K562 (cell line): ENCODE results near the gene NEDD4L. TPM values are rescaled to one million over a fixed set of nuclear protein-coding genes. Genes with fewer than 3 reads are reported as not detected.

Source experiments
- ATAC-seq: fragments of 200-7000 bp; cut with Tn5 transposase; 3 replicates; pipeline ENCODE4 v1.9.1; 2020; ENCODE audit warnings: moderate library complexity
- BruUV-seq: library from RNA; stranded (reverse); fragments of 400-500 nt; replicated peaks from 2 replicates; lab custom pipeline; 2021; lab: Mats Ljungman, UMichigan
- CTCF ChIA-PET: fragments of 300-600 bp; formaldehyde crosslinking; extraction: SDS; loops from one replicate; lab custom pipeline; 2021; ENCODE audit warnings: low intra/inter-chr PET ratio; lab: Yijun Ruan, JAX
- POLR2A ChIA-PET: fragments of 300-600, 350-650 bp; sonication (Branson Sonifier 250); formaldehyde crosslinking; extraction: SDS; loops from one replicate; lab custom pipeline; 2021; ENCODE audit warnings: antibody characterized with exemption, inconsistent platforms; lab: Yijun Ruan, JAX
- DNase-seq, 4 experiments: peaks; one replicate each; pipeline versions ENCODE4 v3.0.0 to v3.0.0-alpha.2; 2011 to 2018; ENCODE audit warnings: low spot score in 3 of 4, mixed read lengths in 3 of 4; ENCODE audit errors: extremely low read depth in 1 of 4
- FAIRE-seq: peaks from 2 replicates; lab custom pipeline; 2011; peaks lifted over from hg19 to GRCh38; lab: Jason Lieb, UNC
- H2AFZ ChIP-seq: 2 replicates; pipeline ENCODE4 v1.6.0; 2011; ENCODE audit warnings: low read depth, low read length, control low read depth, inconsistent platforms
- H3K27ac ChIP-seq: fragments of 200-600 bp; 3 replicates; pipeline ENCODE4 v1.8.0; 2011; ENCODE audit warnings: low read depth, mild to moderate bottlenecking, control low read depth, inconsistent platforms, low read length, moderate library complexity, mixed read lengths; ENCODE audit errors: extremely low read depth
- H3K27me3 ChIP-seq, 2 experiments: fragments of 300-600 bp in 1 of 2; 2 replicates in 1 of 2; 3 replicates in 1 of 2; pipeline versions ENCODE4 v1.6.0 to v1.8.0; 2011; ENCODE audit warnings: inconsistent platforms in 2 of 2, low read length in 2 of 2, mild to moderate bottlenecking in 1 of 2, mixed read lengths in 1 of 2, moderate library complexity in 1 of 2; ENCODE audit not compliant: control insufficient read depth in 2 of 2, insufficient read depth in 2 of 2
- H3K36me3 ChIP-seq: fragments of 300-600 bp; 3 replicates; pipeline ENCODE4 v1.8.0; 2011; ENCODE audit warnings: mild to moderate bottlenecking, low read length, inconsistent platforms; ENCODE audit not compliant: control insufficient read depth, insufficient read depth
- H3K4me1 ChIP-seq, 2 experiments: fragments of 200-600 bp in 1 of 2; replicated peaks in 1 of 2; 2 replicates in 1 of 2; 3 replicates in 1 of 2; pipeline versions ENCODE4 v1.5.1 to v1.8.0; 2011; ENCODE audit warnings: inconsistent platforms in 2 of 2, low read length in 2 of 2, mild to moderate bottlenecking in 1 of 2, mixed read lengths in 1 of 2, moderate library complexity in 1 of 2; ENCODE audit not compliant: control insufficient read depth in 2 of 2, insufficient read depth in 2 of 2
- H3K4me2 ChIP-seq: 2 replicates; pipeline ENCODE4 v1.6.1; 2011; ENCODE audit warnings: low read length, control low read depth, inconsistent platforms, mixed read lengths; ENCODE audit not compliant: insufficient read depth
- H3K4me3 ChIP-seq: fragments of 200-600 bp; sonication (generic), shearing (Covaris generic); 2 replicates; pipeline ENCODE4 v1.5.1; 2016; ENCODE audit warnings: control low read depth, inconsistent platforms
- H3K79me2 ChIP-seq: fragments of 200-600 bp; 3 replicates; pipeline ENCODE4 v1.8.0; 2011; ENCODE audit warnings: low read length, inconsistent platforms; ENCODE audit not compliant: control insufficient read depth, insufficient read depth
- H3K9ac ChIP-seq, 2 experiments: 2 replicates each; pipeline versions ENCODE4 v1.6.0 to v1.6.1; 2011; ENCODE audit warnings: low read depth in 2 of 2, low read length in 2 of 2, control low read depth in 1 of 2, inconsistent platforms in 1 of 2, mild to moderate bottlenecking in 1 of 2, mixed read lengths in 1 of 2; ENCODE audit not compliant: insufficient read depth in 1 of 2
- H3K9me1 ChIP-seq: one replicate; pipeline ENCODE4 v1.6.0; 2011; ENCODE audit warnings: inconsistent platforms, mild to moderate bottlenecking, low read length, moderate library complexity; ENCODE audit not compliant: control insufficient read depth, insufficient read depth
- H3K9me3 ChIP-seq: replicated peaks from 2 replicates; pipeline ENCODE4 v1.5.1; 2011; ENCODE audit warnings: low read depth, low read length, inconsistent platforms; ENCODE audit not compliant: control insufficient read depth, insufficient read depth
- H4K20me1 ChIP-seq: replicated peaks from 2 replicates; pipeline ENCODE4 v1.6.1; 2011; ENCODE audit warnings: low read length, inconsistent platforms, mixed read lengths; ENCODE audit not compliant: control insufficient read depth, insufficient read depth
- BDP1 ChIP-seq: IDR thresholded peaks from 3 replicates; pipeline ENCODE4 v1.6.1; 2011; ENCODE audit not compliant: insufficient read length, insufficient read depth
- CBX1 ChIP-seq: sonication (generic); IDR thresholded peaks from 2 replicates; pipeline ENCODE4 v1.6.1; 2016; ENCODE audit warnings: antibody characterized with exemption, low read depth, mild to moderate bottlenecking
- CEBPB ChIP-seq: fragments of 450-650 bp; IDR thresholded peaks from 2 replicates; pipeline ENCODE4 v1.6.1; 2016; ENCODE audit warnings: missing genetic modification characterization, missing compliant biosample characterization
- FOXK2 ChIP-seq, 2 experiments: fragments of 450-650 bp; IDR thresholded peaks in 1 of 2; conservative IDR thresholded peaks in 1 of 2; 2 replicates each; pipeline ENCODE4 v1.6.1; 2016; ENCODE audit warnings: low read depth in 2 of 2, mild to moderate bottlenecking in 1 of 2
- GATA2 ChIP-seq: sonication (generic); formaldehyde crosslinking; IDR thresholded peaks from 2 replicates; pipeline ENCODE4 v1.4.0; 2020; ENCODE audit warnings: mild to moderate bottlenecking, missing genetic modification reagents
- ILF3 ChIP-seq: fragments of 450-650 bp; IDR thresholded peaks from 2 replicates; pipeline ENCODE4 v1.6.1; 2018; ENCODE audit warnings: antibody characterized with exemption, mild to moderate bottlenecking, moderate library complexity, borderline replicate concordance
- MLX ChIP-seq, 2 experiments: fragments of 450-650 bp in 1 of 2; sonication (generic) in 1 of 2; formaldehyde crosslinking; conservative IDR thresholded peaks; 2 replicates each; pipeline versions ENCODE4 v1.4.0 to v1.8.1; 2020 to 2022; ENCODE audit warnings: mild to moderate bottlenecking in 1 of 2, missing genetic modification reagents in 1 of 2
- MNT ChIP-seq, 2 experiments: fragments of 450-650 bp; conservative IDR thresholded peaks; 2 replicates each; pipeline ENCODE4 v1.6.1; 2017; ENCODE audit warnings: mild to moderate bottlenecking in 2 of 2, moderate library complexity in 2 of 2
- NCOA2 ChIP-seq, 2 experiments: fragments of 450-650 bp; IDR thresholded peaks; 2 replicates each; pipeline ENCODE4 v1.6.1; 2018; ENCODE audit warnings: mild to moderate bottlenecking in 2 of 2, moderate library complexity in 1 of 2; ENCODE audit not compliant: partially characterized antibody in 2 of 2
- NONO ChIP-seq, 2 experiments: fragments of 200-400 bp in 1 of 2; fragments of 450-650 bp in 1 of 2; formaldehyde crosslinking in 1 of 2; IDR thresholded peaks; 2 replicates each; pipeline ENCODE4 v1.6.1; 2017; ENCODE audit warnings: low read depth in 2 of 2, mild to moderate bottlenecking in 2 of 2, moderate library complexity in 2 of 2, low read length in 1 of 2
- POLR2H ChIP-seq: IDR thresholded peaks from 2 replicates; pipeline ENCODE4 v1.6.1; 2016; ENCODE audit warnings: missing genetic modification characterization, low read depth, mild to moderate bottlenecking, control low read depth, missing compliant biosample characterization, moderate library complexity
- PTRF ChIP-seq: fragments of 450-650 bp; IDR thresholded peaks from 2 replicates; pipeline ENCODE4 v1.6.1; 2016; ENCODE audit warnings: mild to moderate bottlenecking, missing genetic modification characterization, missing compliant biosample characterization
- RAD21 ChIP-seq, 2 experiments: fragments of 250-450 bp in 1 of 2; fragments of 450-650 bp in 1 of 2; sonication (Bioruptor Pico) in 1 of 2; formaldehyde crosslinking in 1 of 2; IDR thresholded peaks in 1 of 2; conservative IDR thresholded peaks in 1 of 2; 2 replicates each; pipeline versions ENCODE4 v1.4.0 to v1.8.0; 2020 to 2022; ENCODE audit warnings: mild to moderate bottlenecking in 2 of 2, moderate library complexity in 1 of 2
- SMARCE1 ChIP-seq: fragments of 450-650 bp; IDR thresholded peaks from 2 replicates; pipeline ENCODE4 v1.7.1; 2016; ENCODE audit warnings: mild to moderate bottlenecking
- ZNF134 ChIP-seq: fragments of 250-450 bp; sonication (Bioruptor Pico); conservative IDR thresholded peaks from 2 replicates; pipeline ENCODE4 v1.4.0; 2020
- ZNF23 ChIP-seq: fragments of 250-450 bp; sonication (Bioruptor Pico); IDR thresholded peaks from 2 replicates; pipeline ENCODE4 v1.4.0; 2020; ENCODE audit warnings: mild to moderate bottlenecking
- ZNF707 ChIP-seq: fragments of 250-450 bp; sonication (Bioruptor Pico); conservative IDR thresholded peaks from 2 replicates; pipeline ENCODE4 v1.8.0; 2022; ENCODE audit warnings: inconsistent platforms, mild to moderate bottlenecking, moderate library complexity
- WGBS: fragments of 100-300 bp; shearing (Covaris generic); methylation state at CpG from one replicate; pipeline ENCODE4 v1.1.6; 2016; ENCODE audit warnings: low coverage, mixed read lengths; ENCODE audit not compliant: insufficient coverage; ENCODE audit errors: missing lambda C conversion rate; 5-methylcytosine and 5-hydroxymethylcytosine counted together
- in situ Hi-C: fragments of 300-500 bp; cut with MboI; formaldehyde crosslinking; loops from 4 replicates; pipeline ENCODE4 v1.15.0; 2018; ENCODE audit warnings: inconsistent platforms, mixed read lengths
- intact Hi-C: fragments of 100-400 bp; cut with micrococcal nuclease; formaldehyde crosslinking; loops from 2 replicates; pipeline ENCODE4 v1.14.2; 2022
- polyA plus RNA-seq, 8 experiments: library from polyadenylated mRNA; depleted of rRNA in 4 of 8; stranded (reverse) in 5 of 8; unstranded in 3 of 8; fragments of >200 nt; fragmentation: Nextera tagmentation in 2 of 8; fragmentation: Illumina TruSeq in 1 of 8; extraction: Ambion mirVana in 2 of 8; extraction: Trizol in 1 of 8; gene quantifications; 2 replicates each; pipeline versions ENCODE4 v1.2.1 to v1.2.3, GENCODE V29; 2011 to 2014; ENCODE audit warnings: inconsistent platforms in 1 of 8, missing spikeins in 1 of 8
- total RNA-seq, 7 experiments: library from RNA; depleted of rRNA in 6 of 7; stranded (reverse); fragments of >200 nt in 6 of 7; fragmentation: Illumina TruSeq in 2 of 7; extraction: Trizol in 2 of 7; gene quantifications; 2 replicates each; pipeline versions ENCODE4 v1.2.1 to v1.2.3, GENCODE V29; 2011 to 2021; ENCODE audit warnings: low replicate concordance in 1 of 7

NEDD4L gene
- total and polyA plus RNA-seq, 9 of the 15 experiments (the other 6 are each of a cell fraction or from before 2014, with no cell fraction given): 8.1 to 33.4 (median 19.9) TPM

- no peak for TF ChIP-seq NCOA2 (IDR thresholded peaks at IDR 0.05; ENCODE audit: partially characterized antibody in 2 of 2)
Observed at GRCh38 chr18:58144106-58144505, 100.1 kb downstream of the NEDD4L start (continued).

GRCh38 chr18:58144671-58145285 is 100.8 kb downstream of the NEDD4L start:
- ATAC-seq: no peak
- Histone ChIP-seq H3K9ac (no peak overlapping the region), H3K27me3 (no peaks in the 10 kb centered on the region), H3K9me3 (no peaks in the 10 kb centered on the region; the same call in 1 of the 2 replicates), H2AFZ (no peak overlapping the region), H4K20me1 (no peaks in the 10 kb centered on the region; the same call in 1 of the 2 replicates), H3K36me3 (no peaks in the 10 kb centered on the region), H3K4me2 (no peak overlapping the region), H3K4me1 (no peaks in the 10 kb centered on the region; a peak in 2 of 5 replicates), H3K9me1 (no peaks in the 10 kb centered on the region), H3K27ac (no peak overlapping the region), H3K79me2 (0 out of 3 replicates have a peak, but pooled peaks cover 2% of the 10 kb centered on the region), H3K4me3 (no peak overlapping the region)
- BruUV-seq: no TSS peak
- POLR2A ChIA-PET: interaction anchor here (0.7 kb wide), 1 partner anchor 270 kb away, joined by 5 read pairs; no protein-coding TSS in a partner anchor
- in situ Hi-C loops (loop anchor here (25.0 kb wide), 1 partner anchor 257 kb away; no protein-coding TSS in a partner anchor), intact Hi-C loops (no loop called here)
- 90% methylated on average over 3 of the region's 10 CpGs for WGBS
- FAIRE-seq: no peak
- CTCF ChIA-PET: no interaction called here
- no peak for DNase-seq
- TF ChIP-seq BDP1 (no peak), CBX1 (no peak), POLR2H (tag) (no peak), MNT (conservative IDR thresholded peaks at IDR 0.05) (no peak), PTRF (tag) (no peak), NCOA2 (IDR thresholded peaks at IDR 0.05; ENCODE audit: partially characterized antibody in 2 of 2) (no peak), ZNF134 (CRISPR knock-in tag) (no peak), ZNF23 (CRISPR knock-in tag) (no peak), GATA2 (CRISPR knock-in tag) (no peak), SMARCE1 (no peak), MLX (CRISPR knock-in tag; conservative IDR thresholded peaks at IDR 0.05) (no peak), FOXK2 (conservative IDR thresholded peaks at IDR 0.05 in 1 of 2, IDR thresholded peaks at IDR 0.05 in 1 of 2; ENCODE audit: low read depth in 2 of 2) (no peak), RAD21 (CRISPR knock-in tag; conservative IDR thresholded peaks at IDR 0.05 in 1 of 2, IDR thresholded peaks at IDR 0.05 in 1 of 2) (no peak), ZNF707 (CRISPR knock-in tag) (no peak), NONO (IDR thresholded peaks at IDR 0.05; ENCODE audit: low read depth in 2 of 2, low read length in 1 of 2) (no peak), CEBPB (tag) (no peak), ILF3 (no peak)
